ENCODE results near the gene HOXA1. TPM values are rescaled to one million over a fixed set of nuclear protein-coding genes. Genes with fewer than 3 reads are reported as not detected.

HOXA1 gene
- polyA plus RNA-seq, 1 experiment: 2.9 TPM

- TF ChIP-seq, protein P1, sequence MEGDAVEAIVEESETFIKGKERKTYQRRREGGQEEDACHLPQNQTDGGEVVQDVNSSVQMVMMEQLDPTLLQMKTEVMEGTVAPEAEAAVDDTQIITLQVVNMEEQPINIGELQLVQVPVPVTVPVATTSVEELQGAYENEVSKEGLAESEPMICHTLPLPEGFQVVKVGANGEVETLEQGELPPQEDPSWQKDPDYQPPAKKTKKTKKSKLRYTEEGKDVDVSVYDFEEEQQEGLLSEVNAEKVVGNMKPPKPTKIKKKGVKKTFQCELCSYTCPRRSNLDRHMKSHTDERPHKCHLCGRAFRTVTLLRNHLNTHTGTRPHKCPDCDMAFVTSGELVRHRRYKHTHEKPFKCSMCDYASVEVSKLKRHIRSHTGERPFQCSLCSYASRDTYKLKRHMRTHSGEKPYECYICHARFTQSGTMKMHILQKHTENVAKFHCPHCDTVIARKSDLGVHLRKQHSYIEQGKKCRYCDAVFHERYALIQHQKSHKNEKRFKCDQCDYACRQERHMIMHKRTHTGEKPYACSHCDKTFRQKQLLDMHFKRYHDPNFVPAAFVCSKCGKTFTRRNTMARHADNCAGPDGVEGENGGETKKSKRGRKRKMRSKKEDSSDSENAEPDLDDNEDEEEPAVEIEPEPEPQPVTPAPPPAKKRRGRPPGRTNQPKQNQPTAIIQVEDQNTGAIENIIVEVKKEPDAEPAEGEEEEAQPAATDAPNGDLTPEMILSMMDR (IDR thresholded peaks at IDR 0.05; ENCODE audit: low read depth, low read length): no peak
- no peak overlapping the region for H3K27ac ChIP-seq (ENCODE audit: low read depth, low read length)
- ChIA-PET POLR2A (interaction anchor here (1.7 to 1.8 kb wide), 2 partner anchors 11 to 14 kb away, joined by 4 read pairs; partner anchors contain the start of gene HOXA5), CTCF (interaction anchor here (0.9 to 3.4 kb wide), 4 partner anchors 11 to 464 kb away, joined by 3 to 18 read pairs (median 6); partner anchors contain the start of gene HOXA5)
- no peak overlapping the region for H3K4me3 ChIP-seq (ENCODE audit: low read depth, low read length)
- H3K9me3 ChIP-seq (ENCODE audit: control insufficient read depth, insufficient read depth, low read length): no peaks in the 10 kb centered on the region
- no peak for DNase-seq (ENCODE audit: low read depth, low spot score)
- no peaks in the 10 kb centered on the region for H3K27me3 ChIP-seq (ENCODE audit: control insufficient read depth, insufficient read depth, low read length)
These were observed 36.4 kb upstream of the HOXA1 start for GRCh38 chr7:27132214-27132613.

- ChIA-PET POLR2A (interaction anchor here (0.8 to 1.8 kb wide), 7 partner anchors 10 to 1435 kb away, joined by 3 to 9 read pairs (median 4); partner anchors contain the start of gene HOXA5), CTCF (interaction anchor here (0.9 to 3.4 kb wide), 8 partner anchors 10 to 464 kb away, joined by 3 to 18 read pairs (median 4); partner anchors contain the start of gene HOXA5)
- H3K27me3 ChIP-seq (ENCODE audit: control insufficient read depth, insufficient read depth, low read length): no peaks in the 10 kb centered on the region
- H3K9me3 ChIP-seq (ENCODE audit: control insufficient read depth, insufficient read depth, low read length): no peaks in the 10 kb centered on the region
- no peak for DNase-seq (ENCODE audit: low read depth, low spot score)
- peak overlapping the region; percentile 68 for H3K4me3 ChIP-seq (ENCODE audit: low read depth, low read length)
- H3K27ac ChIP-seq (ENCODE audit: low read depth, low read length): no peak overlapping the region
- TF ChIP-seq, protein P1 (IDR thresholded peaks at IDR 0.05; ENCODE audit: low read depth, low read length): no peak
These were observed 35.6 kb upstream of the HOXA1 start for GRCh38 chr7:27131390-27131819.

DNA sequence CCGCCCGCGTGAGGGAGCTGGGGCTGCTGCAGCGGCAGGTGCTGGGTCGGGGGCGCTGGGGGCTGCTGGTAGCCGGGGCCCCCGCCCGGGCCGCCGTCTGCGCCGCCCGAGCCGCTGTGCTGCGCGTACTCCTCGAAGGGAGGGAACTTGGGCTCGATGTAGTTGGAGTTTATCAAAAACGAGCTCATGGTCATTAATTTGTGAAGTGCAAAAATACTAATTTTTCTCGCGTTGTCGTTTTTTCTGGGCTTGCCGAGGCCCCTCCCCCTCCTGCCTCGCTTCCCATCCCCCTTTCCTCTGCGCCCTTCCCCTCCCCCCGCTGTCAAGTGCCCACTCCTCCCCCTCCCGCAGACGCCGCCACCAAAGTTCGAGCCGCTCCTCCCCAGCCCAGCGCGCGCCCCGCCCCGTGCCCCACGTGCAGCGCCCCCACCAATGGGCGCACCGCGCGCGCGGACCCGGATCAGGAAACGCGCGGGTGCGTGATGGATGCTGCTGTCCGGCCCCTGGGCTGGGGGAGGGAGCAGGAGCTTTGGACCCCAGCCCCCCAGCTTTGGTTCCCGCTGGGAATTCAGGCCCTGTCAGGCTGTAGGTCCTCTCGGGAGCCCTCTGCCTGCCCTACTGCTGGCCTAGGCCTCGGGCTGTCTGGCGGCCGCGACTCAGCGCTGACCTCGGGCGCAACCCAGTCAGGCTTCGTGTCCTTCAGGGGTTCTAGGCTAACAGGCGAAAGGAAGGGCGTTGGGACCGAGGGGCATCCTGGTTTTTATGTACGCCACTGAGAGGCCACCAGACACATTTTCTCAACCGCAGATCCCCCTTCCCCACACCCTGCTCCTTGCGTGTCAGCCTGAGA, 35.0 kb upstream of the HOXA1 start, which contains the start of gene HOXA4:
HOXA4 (minus strand) TSS at position 218 of the 850 bp plus-strand sequence; CDS start at position 194, 24 bp downstream.
- no peaks in the 10 kb centered on the region for H3K27me3 ChIP-seq (ENCODE audit: control insufficient read depth, insufficient read depth, low read length)
- H3K4me3 ChIP-seq (ENCODE audit: low read depth, low read length): peak within 1 kb of the TSS; percentile 68
- TF ChIP-seq, protein P1 (IDR thresholded peaks at IDR 0.05; ENCODE audit: low read depth, low read length): no peak
- H3K27ac ChIP-seq (ENCODE audit: low read depth, low read length): peak within 1 kb of the TSS; percentile 33
- ChIA-PET CTCF (interaction anchor here (1.0 to 3.4 kb wide), 9 partner anchors 10 to 463 kb away, joined by 3 to 18 read pairs (median 4); partner anchors contain the start of gene HOXA5), POLR2A (interaction anchor here (0.8 to 1.8 kb wide), 7 partner anchors 10 to 1436 kb away, joined by 3 to 9 read pairs (median 4); partner anchors contain the start of gene HOXA5)
- no peaks in the 10 kb centered on the region for H3K9me3 ChIP-seq (ENCODE audit: control insufficient read depth, insufficient read depth, low read length)
- no peak for DNase-seq (ENCODE audit: low read depth, low spot score)

DNA sequence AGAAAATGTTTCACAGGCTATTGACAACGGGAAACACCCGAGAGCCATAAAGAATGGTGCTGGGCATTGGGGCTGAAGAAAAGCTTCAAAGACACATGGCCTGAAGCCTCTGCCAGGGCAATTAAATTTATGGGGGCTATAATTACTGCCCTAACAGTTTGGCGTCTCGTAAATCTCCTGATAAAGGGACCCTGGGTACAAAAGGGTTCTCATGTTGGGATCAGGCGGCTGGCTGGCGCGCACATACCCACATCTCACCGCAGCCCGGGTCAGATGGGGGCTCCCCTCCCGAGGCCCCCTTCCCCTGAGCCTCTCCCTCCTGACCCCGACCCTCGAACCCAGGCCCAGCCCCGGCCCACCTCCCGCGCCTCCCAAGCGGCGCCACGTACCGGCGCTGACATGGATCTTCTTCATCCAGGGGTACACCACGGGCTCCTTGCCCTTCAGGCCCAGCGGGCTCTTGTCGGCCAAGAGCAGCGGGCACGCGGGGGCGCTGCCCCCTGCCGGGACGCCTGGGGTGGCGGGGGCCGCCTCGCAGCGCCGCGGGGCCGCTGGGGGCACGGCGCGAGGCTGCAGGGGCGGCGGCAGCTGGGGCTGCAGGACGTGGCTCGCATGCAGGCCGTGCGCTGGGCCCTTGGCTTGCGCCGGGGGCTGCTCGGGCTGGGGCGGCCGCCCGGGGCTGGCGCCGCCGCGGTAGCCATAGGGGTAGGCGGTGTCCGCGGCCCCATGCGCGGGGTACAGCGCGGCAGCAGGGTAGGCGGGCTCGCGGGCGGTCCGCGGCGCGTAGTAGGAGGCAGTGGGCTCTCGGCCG, 34.1 kb upstream of the HOXA1 start:
- Histone ChIP-seq H3K27ac (ENCODE audit: low read depth, low read length) (no peak overlapping the region), H3K27me3 (ENCODE audit: control insufficient read depth, insufficient read depth, low read length) (no peaks in the 10 kb centered on the region), H3K4me3 (ENCODE audit: low read depth, low read length) (peak overlapping the region; percentile 59), H3K9me3 (ENCODE audit: control insufficient read depth, insufficient read depth, low read length) (no peaks in the 10 kb centered on the region)
- no peak for DNase-seq (ENCODE audit: low read depth, low spot score)
- ChIA-PET CTCF (interaction anchor here (1.1 to 3.4 kb wide), 6 partner anchors 9 to 276 kb away, joined by 4 to 18 read pairs (median 6); partner anchors contain the start of gene HOXA5), POLR2A (interaction anchor here (1.1 to 1.7 kb wide), 3 partner anchors 10 to 16 kb away, joined by 3 to 6 read pairs (median 5); no protein-coding TSS in a partner anchor)
- TF ChIP-seq, protein P1 (IDR thresholded peaks at IDR 0.05; ENCODE audit: low read depth, low read length): no peak

All from AG04450 (cell line).